HG03457 (cell line): Measurements from ENCODE around the gene NREP.

Experiments used
- ATAC-seq: cut with Tn5 transposase; IDR thresholded peaks from one replicate; pipeline ENCODE4 v1.9.1; 2021; ENCODE audit warnings: moderate number of reproducible peaks; ENCODE audit not compliant: unreplicated experiment

The NREP gene

DNA sequence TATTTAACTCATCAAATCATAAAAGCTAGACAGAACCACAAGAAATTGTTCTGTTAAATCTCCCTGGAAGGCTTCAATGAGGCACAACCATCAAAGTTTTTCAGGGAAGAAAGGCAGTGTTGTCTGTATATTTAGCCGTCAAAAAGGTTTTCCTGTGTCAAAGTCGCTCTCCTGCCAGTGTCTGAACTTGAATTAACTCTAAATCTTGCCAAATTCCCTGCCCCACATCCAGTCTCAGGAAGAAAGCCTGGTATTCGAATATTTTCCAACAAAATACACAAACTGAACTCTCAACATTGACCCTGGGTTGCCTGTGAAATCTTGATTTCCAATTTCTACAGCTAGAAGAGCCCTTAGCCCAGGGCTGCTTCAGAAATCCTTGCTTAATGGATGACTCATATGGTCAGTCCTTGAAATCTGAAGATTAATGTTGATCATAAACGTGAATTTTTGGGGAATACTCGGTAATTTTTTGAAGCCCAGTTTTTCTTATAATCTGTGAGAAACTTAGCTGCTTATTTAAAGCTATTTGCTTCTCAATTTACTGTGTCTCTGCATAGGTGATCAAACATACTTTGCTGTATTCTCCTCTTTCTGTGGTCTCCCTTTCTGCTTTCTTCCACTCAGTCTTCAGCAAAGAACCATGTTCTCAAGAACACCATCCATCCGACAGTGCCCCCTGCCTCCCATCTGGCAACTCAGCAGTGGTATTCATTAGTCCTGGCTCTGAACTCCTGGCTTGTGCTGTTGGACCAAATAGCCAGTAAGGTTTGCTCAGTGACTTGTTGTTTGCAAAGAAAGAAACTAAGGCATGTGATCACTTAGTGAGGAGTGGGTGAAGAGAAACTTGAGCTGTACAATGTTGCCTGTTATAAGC lies 58.9 kb downstream of the NREP start:
- no peak for ATAC-seq

DNA sequence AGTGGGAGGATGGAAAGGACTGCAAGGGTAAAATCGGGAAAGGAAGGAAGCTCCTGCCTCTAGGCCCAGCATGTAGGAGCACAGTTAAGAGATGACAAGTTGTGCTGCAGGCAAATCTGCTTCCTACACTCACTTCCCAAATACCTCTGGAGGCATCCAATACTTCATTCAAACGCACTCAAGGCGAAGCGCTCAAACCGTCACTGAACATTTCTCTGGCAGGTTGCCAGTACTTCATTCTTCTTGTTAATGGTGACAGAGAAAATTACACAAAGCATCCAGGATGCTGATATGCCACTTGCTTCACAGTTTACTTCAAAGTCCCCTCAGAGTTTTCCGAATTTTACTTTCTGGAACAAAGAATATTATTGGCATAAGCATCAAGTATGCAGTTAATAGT lies 59.8 kb downstream of the NREP start:
- ATAC-seq, result no peak

DNA sequence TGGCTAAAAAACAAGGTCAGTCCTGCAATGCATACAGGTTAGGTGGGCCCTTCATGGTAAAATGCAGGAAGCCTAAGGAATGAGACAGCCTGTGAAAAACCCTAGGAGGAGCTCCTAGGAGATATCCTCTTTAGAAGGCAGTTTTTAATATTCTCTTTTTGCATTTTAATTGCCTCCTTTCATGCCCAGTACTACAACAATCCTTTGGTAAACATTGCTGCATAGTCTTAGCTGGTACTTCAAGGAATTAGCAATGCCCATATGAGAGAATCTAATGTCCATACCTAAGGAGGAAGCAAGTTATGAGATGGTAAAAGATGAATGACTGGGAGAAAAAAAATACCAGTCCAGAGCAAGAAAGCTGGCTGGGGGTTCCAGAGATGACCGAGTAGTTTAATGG lies 61.0 kb downstream of the NREP start:
- no peak for ATAC-seq

DNA sequence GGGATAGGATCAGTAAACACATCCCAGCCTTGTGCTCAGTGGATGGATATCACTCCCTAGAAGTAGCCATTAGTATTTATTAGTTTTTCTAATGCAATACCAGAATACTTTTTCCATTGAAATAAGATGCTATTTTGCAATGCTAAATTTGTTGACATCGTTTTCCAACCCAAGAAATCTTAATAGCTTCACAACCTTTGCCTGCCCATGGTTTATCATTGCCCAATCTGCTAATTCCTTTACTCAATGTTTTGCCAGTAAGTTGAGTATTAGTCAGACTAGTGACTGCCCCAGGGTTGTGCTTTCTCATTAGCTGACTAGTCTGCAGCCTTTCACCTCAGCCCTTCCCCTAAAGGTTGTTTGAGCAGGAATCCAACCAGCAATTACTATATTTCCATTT lies 62.9 kb downstream of the NREP start:
- ATAC-seq, result no peak

DNA sequence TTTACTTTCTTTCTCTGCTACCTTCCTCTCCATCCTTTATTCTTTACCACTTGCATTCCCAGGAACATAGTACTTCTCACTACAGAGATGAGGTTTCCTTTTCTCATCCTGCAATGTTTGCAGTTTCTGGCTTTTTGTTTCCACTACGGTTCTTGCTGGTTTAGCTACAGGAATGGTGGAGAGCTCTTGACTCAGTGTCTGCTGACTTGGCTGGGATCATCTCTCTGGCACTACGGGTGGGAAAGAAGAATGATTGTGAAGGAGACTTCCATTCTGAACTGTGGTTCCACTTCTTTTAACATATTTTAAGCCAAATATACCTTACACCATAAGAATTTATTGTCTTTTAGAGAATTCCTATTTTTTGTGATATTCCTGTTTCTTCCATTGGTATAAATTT lies 65.1 kb downstream of the NREP start:
- ATAC-seq, result no peak

DNA sequence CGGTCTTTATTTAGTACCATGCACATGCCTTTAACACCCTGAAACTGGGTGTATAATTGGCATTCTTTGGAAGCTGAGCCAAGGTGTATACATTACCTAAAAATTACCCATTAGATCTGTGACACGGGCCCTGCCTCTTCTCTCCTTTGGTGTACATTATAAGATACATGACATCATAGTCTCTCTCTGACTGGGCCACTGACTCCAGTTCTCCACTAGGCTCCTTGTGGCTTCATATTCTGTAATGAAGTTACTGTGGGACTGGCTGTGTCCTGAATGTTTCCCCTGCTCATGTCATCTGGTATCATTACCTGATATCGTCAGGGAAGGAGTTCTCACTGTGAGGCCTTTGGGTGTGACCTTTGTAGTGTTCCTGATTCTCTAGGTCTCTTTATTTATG lies 65.5 kb downstream of the NREP start:
- ATAC-seq, result no peak

DNA sequence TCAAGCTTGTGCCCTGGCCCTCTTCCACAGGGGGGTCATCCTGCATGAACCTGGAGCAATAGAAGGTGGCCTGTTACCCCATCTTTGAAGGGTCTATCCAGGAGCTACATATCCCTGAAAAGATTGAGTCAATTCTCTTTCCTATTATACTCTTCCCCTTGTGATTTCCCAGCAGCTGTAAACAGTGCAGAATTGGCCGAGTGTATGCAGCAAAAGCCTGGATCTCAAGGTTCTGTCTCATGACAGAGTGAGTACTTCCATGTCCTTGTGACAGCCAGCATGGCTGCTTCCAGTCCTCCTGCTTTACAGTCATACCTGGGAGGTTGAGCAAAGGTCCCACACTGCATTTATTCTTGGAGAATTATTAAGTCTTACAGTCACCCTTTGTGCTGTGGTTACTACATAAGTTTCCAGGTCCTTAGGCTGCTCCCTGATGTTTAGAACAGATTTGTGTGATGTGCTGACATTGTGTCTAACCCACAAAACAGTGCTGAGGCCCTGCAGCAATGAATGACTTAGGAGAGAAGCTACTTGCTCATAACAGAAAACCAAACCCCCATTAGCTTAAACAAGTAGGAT lies 67.5 kb downstream of the NREP start:
- ATAC-seq, result no peak

DNA sequence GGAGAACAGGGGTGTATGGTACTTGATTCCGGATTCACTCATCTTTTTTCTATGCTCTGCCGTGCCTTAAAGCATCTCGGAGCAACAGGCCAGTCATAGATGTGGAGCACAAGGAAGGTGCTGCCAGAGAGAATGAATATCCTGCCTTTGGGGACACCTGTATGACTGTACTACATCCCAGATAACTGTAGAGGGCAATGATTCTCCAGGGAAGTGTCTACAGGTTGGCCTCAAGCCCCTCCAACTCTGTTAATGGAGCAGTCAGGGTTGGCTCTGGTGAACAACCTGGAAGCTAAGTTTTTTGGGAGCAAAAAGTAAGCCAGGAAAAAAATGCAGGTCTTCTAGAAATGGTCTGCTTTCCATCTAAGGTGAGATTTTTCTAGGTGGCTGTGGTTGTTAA lies 71.0 kb downstream of the NREP start:
- no peak for ATAC-seq

DNA sequence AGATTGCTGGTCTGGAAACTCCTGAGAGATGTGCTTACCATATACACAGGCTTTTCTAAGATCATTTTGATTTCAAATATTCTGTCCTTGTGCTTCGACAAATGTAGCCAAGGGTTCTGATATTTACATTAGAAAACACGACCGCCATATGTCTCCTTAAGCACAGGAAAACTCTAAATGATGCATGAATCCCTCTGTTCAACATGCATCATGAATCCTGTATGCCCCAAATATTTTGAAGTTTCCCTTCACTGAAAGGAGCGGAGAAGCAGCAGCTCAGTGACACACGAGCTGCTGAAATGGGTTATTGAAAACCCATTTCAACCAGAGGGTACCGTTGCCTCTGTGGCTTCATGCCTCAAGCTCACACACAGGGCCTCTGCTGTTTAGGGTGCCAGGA lies 74.4 kb downstream of the NREP start:
- ATAC-seq, result no peak

DNA sequence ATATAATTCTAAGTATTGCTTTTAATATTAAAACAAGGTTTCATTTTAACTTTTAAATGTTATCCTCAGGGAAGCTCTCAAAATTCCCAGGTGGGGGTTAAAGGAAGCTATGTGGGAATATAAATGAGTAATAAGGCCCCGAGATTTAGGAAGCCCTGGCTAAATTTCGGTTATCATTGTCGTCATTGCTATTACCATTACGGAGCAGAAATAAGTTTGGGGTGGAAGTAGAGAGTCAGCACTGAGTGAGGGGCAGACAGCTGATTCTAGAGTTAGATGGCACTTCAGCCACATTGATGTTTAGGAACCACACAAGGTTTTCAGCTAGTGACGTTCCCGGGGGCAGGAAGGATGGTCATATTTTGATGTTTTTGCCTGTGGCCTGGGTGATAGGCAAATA lies 74.9 kb downstream of the NREP start:
- ATAC-seq, result no peak

DNA sequence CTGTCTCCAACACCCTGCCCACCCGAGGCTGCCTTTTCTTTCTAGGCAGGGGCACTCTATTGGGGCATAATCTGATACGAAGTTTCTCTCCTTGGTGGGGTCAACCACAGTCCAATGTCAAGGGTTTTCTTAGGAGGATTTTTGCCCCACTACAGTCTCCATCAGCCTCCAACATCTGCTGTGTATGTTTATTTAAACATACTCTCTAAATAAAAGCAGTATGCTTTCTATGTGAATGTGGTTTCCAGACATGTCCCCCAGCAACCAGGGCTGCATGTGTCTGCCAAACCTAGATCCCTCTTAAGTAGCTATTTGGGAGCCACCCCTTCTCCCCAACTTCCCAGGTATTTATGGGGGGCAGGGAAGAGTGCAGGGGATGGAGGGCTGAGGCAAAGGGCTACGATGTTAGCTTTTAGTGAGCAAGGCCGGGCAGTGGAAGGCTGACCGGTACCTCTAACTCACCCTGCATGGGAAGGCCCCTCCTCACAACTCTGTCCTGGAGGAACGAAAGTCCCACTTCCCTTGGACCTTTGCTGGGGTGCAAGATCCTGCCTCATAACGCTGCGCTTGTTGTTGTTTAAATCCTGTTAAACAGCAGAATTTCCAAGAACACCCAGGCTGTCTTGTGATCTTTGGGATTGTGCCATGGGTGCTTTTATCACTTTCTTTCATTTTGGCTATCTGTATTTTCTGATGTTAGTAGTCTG lies 75.4 kb downstream of the NREP start:
- no peak for ATAC-seq

DNA sequence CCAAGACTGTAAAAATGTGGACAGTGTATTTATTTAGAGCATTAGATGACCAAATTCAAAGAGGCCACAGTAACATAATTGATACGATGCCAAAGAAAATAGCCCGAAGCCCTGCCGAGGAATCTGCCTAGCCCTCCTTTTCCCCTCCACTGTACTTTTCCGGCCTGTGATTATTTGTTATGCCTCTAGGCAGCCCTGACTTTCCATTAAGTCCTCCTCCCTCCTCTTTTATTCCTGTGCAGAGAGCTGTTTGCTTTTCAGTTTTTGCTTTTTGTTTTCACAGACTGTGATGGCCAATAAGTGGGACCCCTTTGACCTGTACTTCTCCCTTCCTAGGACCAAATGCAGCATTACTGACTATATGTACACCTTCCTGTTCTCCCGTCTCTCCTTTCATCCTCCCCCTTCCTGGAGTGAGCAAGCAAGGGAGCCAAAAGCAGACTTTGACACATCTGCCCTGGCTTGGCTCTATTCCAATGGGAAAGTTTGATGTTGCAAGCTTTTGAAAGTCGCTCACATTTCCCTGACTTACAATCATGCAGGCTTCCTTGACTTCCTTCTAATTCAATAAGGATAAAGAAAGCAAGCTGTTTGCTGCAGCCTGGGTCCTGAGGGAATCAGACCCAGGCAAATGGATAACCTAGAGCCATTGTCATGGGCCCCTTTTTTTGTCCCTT lies 76.1 kb downstream of the NREP start:
- no peak for ATAC-seq

DNA sequence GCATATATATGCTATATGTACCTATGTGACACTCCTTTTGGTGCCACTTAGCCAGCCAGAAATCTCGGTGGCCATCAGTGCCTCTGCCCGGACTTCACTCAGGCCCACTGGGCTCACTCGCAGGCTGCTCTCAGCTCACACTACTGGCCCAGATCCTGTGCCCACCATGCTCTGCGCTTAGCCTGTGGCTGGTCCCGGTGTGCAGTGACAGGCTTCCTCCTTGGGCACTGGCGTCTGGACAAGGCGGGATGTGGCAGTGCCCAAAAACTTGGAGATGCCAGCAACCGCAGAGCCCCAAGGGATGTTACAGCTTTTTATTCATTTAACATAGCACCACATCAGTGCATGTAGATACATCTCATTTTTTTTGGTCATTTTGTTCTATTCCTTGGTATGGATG lies 77.4 kb downstream of the NREP start:
- no peak for ATAC-seq
